Mesenteric fat pad (tissue), 1 donor: ENCODE results near the gene OR1S2. TPM values are rescaled to one million over a fixed set of nuclear protein-coding genes. Genes with fewer than 3 reads are reported as not detected.

Source experiments
- total RNA-seq: library from RNA; stranded (reverse); fragmentation: NEBNext Ultra II Directional; extraction: Animal tissue kit (Norgen Biotek cat#: 25700); gene quantifications from one replicate; pipeline ENCODE4 v1.2.1, GENCODE V29; 2021
- donor health status: DM: yes; HTN: yes; CAD: no.

Gene OR1S2
- total RNA-seq, 1 donor from 2014 or later = not detected

Other genes with a start within 250 kb of the OR1S2 start
- not detected for gene OR9Q1, start 180.3 kb downstream of the OR1S2 start, total RNA-seq
- gene OR6Q1, start 173.2 kb downstream of the OR1S2 start, total RNA-seq = not detected
- not detected for gene OR9I1, start 78.6 kb downstream of the OR1S2 start, total RNA-seq
- not detected for gene OR9Q2, start 15.1 kb downstream of the OR1S2 start, total RNA-seq
- not detected for gene OR1S1, start 8.6 kb upstream of the OR1S2 start, total RNA-seq
- gene OR10Q1, start 24.8 kb upstream of the OR1S2 start, total RNA-seq = not detected
- gene OR10W1, start 64.1 kb upstream of the OR1S2 start, total RNA-seq = not detected
- not detected for gene OR5B17, start 154.9 kb upstream of the OR1S2 start, total RNA-seq
- not detected for gene OR5B3, start 202.7 kb upstream of the OR1S2 start, total RNA-seq
- not detected for gene OR5B2, start 224.0 kb upstream of the OR1S2 start, total RNA-seq
- gene OR5B12, start 238.1 kb upstream of the OR1S2 start, total RNA-seq = not detected